ENCODE measurements around the gene CDKN1A. TPM values are rescaled to one million over a fixed set of nuclear protein-coding genes. Genes with fewer than 3 reads are reported as not detected.

CDKN1A gene
- total and polyA plus RNA-seq, 9 of the 15 experiments (the other 6 are each of a cell fraction or from before 2014, with no cell fraction given), result 0.25 to 8.1 (median 5.1) TPM

- TF ChIP-seq MGA (IDR thresholded peaks at IDR 0.05) (no peak), TEAD2 (tag; IDR thresholded peaks at IDR 0.05) (no peak), KLF6 (CRISPR knock-in tag; IDR thresholded peaks at IDR 0.05; ENCODE audit: borderline replicate concordance) (no peak), HMGN3 (IDR thresholded peaks at IDR 0.05; ENCODE audit: borderline replicate concordance, extremely low read depth, insufficient read length, low read depth, low read length) (no peak), MTA2 (IDR thresholded peaks at IDR 0.05; ENCODE audit: low read depth) (no peak), SIRT6 (IDR thresholded peaks at IDR 0.05; ENCODE audit: low read depth, low read length) (no peak), MYNN (IDR thresholded peaks at IDR 0.05) (no peak), MYNN (CRISPR knock-in tag; IDR thresholded peaks at IDR 0.05) (no peak)
- TF ChIP-seq, protein P1, sequence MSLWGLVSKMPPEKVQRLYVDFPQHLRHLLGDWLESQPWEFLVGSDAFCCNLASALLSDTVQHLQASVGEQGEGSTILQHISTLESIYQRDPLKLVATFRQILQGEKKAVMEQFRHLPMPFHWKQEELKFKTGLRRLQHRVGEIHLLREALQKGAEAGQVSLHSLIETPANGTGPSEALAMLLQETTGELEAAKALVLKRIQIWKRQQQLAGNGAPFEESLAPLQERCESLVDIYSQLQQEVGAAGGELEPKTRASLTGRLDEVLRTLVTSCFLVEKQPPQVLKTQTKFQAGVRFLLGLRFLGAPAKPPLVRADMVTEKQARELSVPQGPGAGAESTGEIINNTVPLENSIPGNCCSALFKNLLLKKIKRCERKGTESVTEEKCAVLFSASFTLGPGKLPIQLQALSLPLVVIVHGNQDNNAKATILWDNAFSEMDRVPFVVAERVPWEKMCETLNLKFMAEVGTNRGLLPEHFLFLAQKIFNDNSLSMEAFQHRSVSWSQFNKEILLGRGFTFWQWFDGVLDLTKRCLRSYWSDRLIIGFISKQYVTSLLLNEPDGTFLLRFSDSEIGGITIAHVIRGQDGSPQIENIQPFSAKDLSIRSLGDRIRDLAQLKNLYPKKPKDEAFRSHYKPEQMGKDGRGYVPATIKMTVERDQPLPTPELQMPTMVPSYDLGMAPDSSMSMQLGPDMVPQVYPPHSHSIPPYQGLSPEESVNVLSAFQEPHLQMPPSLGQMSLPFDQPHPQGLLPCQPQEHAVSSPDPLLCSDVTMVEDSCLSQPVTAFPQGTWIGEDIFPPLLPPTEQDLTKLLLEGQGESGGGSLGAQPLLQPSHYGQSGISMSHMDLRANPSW (CRISPR knock-in tag; IDR thresholded peaks at IDR 0.05), result no peak
- TF ChIP-seq, protein P2, sequence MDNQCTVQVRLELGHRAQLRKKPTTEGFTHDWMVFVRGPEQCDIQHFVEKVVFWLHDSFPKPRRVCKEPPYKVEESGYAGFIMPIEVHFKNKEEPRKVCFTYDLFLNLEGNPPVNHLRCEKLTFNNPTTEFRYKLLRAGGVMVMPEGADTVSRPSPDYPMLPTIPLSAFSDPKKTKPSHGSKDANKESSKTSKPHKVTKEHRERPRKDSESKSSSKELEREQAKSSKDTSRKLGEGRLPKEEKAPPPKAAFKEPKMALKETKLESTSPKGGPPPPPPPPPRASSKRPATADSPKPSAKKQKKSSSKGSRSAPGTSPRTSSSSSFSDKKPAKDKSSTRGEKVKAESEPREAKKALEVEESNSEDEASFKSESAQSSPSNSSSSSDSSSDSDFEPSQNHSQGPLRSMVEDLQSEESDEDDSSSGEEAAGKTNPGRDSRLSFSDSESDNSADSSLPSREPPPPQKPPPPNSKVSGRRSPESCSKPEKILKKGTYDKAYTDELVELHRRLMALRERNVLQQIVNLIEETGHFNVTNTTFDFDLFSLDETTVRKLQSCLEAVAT (IDR thresholded peaks at IDR 0.05), result no peak
Measured at GRCh38 chr6:36685166-36685924, 6.8 kb downstream of the CDKN1A start (continued).

Measured in K562 (cell line).